Measurements from ENCODE around the gene TUBAL3.

GRCh38 chr10:5449823-5450222 is 45.2 kb upstream of the TUBAL3 start:
- no peak for TF ChIP-seq CTCF (IDR thresholded peaks at IDR 0.05; ENCODE audit: low read depth, low read length)
- TF ChIP-seq POLR2A (IDR thresholded peaks at IDR 0.05; ENCODE audit: extremely low read depth, insufficient read length) = no peak

All from NB4 (cell line).